T1000 (cell line): ENCODE measurements around the gene NPC1.

Experiments used
- DNase-seq: peaks from one replicate; lab custom pipeline; 2025; ENCODE audit warnings: mixed read lengths; lab: John Stamatoyannopoulos, UW

The NPC1 gene

DNA sequence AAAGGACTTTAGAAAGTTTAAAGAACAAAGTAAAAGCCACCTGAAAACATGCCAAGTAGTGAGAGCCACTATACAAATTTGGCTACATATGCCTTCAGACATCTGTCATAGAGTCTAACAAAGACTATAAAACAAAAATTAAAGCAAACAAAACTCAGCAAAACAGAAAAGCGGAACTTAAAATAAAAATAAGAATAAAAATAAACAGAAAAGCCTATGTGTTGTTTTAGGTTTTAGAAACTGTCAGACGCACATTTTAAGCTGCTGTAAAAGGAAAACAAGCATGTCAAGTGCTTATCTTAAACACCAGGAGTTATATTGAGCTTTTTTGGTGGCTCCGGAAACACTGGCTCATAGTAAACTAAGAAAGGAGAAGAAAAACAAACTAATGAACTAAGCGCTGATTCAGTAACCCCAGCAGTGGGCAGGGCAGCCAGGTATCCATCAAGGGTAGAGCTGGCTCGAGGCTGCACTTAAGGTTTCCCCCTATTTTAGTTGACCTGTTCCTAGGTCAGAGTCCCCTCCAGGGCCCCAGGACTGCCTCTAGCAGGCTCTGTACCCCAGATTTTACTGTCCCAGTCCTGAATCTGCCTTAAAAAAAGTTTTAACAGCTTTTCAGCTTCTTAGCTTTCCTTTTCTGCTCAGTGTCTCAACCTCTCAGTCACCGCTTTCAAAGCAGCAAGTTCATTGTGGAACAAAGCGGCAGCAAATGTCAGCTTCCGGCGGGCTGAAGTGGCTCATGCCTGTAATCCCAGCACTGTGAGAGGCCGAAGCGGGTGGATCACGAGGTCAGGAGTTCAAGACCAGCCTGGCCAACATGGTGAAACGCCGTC, 98.4 kb downstream of the NPC1 start:
- no peak for DNase-seq

DNA sequence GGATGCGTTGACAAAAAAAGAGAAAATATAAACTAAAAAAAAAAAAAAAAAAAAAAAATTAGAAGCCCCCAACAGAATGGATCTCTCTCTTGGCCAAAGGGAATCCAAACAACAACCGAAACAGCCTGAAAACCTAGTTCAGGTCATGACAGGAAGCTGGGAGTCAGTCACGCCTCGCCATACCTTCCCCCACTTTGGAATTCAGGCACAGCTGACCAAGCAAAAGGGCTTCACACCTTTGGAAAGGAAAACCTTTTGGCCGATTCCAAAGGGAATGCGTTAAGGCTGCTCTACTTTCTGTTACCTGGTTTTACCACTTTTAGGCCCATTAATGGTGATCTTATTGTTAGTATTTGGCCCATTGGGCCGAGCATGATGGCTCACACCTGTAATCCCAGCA, 100.9 kb downstream of the NPC1 start:
- DNase-seq = no peak

DNA sequence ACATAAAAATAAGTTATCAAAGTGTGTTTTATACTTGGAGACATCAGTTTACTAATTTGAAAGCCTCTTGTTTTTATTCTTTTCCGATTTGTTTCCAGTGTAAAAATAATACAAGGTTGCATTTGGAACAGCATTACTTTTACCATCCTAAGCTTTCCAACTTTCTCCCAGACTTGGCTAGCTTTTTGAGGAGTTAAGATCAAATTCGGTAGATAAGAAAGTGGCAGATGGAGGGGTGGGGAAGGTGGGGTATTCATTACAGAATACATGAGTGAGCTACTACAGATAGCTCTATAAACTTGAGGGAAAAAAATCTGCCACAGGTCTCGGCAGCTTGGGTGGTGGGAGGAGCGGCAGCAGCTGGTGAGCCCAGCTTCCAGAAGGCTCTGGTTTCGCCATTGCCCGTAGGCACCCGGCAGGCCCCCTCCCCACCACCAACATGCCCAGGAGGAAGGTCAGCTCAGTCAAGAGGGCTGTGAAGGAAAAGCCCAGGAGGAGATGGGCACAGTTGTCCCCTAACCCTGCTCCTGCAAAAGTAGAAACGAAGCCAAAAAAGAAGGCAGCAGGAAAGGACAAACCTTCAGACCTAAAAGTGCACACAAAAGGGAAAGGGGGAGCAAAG, 101.6 kb downstream of the NPC1 start:
- no peak for DNase-seq
